HG03378 (cell line): Measurements from ENCODE around the gene SERPINA4.

Source experiments
- ATAC-seq: cut with Tn5 transposase; IDR thresholded peaks from one replicate; pipeline ENCODE4 v1.9.1; 2021; ENCODE audit warnings: mild to moderate bottlenecking, moderate library complexity; ENCODE audit not compliant: unreplicated experiment

Gene SERPINA4

DNA sequence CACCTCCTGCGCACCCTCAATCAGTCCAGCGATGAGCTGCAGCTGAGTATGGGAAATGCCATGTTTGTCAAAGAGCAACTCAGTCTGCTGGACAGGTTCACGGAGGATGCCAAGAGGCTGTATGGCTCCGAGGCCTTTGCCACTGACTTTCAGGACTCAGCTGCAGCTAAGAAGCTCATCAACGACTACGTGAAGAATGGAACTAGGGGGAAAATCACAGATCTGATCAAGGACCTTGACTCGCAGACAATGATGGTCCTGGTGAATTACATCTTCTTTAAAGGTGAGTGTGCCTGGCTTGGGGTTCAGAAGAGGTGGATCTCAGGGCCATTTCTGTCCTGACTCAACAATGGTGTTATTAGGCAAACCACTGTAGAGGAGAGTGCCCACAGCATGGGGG, 53.6 kb downstream of the SERPINA4 start:
- ATAC-seq = no peak

GRCh38 chr14:94615254-94615653, 54.0 kb downstream of the SERPINA4 start:
- no peak for ATAC-seq

GRCh38 chr14:94615823-94616570, 54.8 kb downstream of the SERPINA4 start:
- no peak for ATAC-seq

DNA sequence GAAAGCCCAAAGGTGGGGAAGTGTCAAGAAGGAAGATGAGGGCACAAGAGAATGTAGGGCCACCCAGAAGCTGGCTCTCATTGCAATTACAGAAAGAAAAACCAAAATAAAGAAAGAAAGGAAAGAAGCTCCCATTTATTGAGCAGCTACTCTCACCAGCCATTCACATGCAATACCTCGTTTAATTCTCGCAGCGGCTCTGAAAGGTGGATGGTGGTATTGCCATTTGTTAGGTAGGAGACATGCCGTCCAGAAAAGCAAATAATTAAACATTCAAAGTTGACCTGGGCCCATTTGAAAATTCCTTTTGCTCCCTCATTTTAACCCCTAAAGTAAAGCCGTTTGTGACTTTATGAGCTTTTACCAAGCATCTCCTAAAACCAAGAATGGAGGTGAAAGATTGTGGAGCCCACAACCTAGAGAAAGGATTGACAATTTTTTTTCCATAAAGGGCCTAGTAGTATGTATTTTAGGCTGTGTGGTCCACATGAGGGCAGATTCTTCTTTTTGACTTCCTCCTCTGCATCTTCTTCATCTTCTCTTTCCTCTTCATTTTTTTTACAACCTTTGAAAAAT, 56.2 kb downstream of the SERPINA4 start:
- ATAC-seq = no peak

- no peak for ATAC-seq
These were observed 57.0 kb downstream of the SERPINA4 start for GRCh38 chr14:94617988-94618822.

DNA sequence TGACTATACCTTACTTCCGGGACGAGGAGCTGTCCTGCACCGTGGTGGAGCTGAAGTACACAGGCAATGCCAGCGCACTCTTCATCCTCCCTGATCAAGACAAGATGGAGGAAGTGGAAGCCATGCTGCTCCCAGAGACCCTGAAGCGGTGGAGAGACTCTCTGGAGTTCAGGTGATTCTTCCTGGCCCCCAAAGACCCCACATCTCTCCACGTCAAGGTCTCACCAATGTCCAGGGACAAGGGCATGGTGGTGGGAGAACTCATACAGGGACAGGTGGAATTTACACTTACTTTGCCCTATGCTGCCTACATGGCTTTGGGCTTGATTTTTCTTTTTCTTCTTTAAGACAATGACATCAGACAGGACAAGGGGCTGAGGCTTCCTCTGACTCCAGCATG, 58.1 kb downstream of the SERPINA4 start:
- no peak for ATAC-seq
